H7 (cell line): ENCODE results near the gene HOXB4. TPM values are rescaled to one million over a fixed set of nuclear protein-coding genes. Genes with fewer than 3 reads are reported as not detected.

Experiments used
- DNase-seq: peaks from one replicate; pipeline ENCODE4 v3.0.0; 2012
- H3K27me3 ChIP-seq: 2 replicates; pipeline ENCODE4 v1.6.0; 2011; ENCODE audit warnings: mild to moderate bottlenecking, low read length; ENCODE audit not compliant: control insufficient read depth, insufficient read depth
- H3K36me3 ChIP-seq: replicated peaks from 2 replicates; pipeline ENCODE4 v1.5.1; 2011; ENCODE audit warnings: low read length; ENCODE audit not compliant: control insufficient read depth, insufficient read depth
- H3K4me3 ChIP-seq: 2 replicates; pipeline ENCODE4 v1.5.1; 2011; ENCODE audit warnings: low read depth, mild to moderate bottlenecking, control low read depth, low read length, moderate library complexity; ENCODE audit not compliant: insufficient read depth
- total RNA-seq: library from RNA; depleted of rRNA; stranded (reverse); fragments of >200 nt; shearing (Covaris generic); gene quantifications from 2 replicates; pipeline ENCODE4 v1.2.3, GENCODE V29; 2014

The HOXB4 gene
- total RNA-seq, 1 experiment from 2014 or later: 0.03 TPM

DNA sequence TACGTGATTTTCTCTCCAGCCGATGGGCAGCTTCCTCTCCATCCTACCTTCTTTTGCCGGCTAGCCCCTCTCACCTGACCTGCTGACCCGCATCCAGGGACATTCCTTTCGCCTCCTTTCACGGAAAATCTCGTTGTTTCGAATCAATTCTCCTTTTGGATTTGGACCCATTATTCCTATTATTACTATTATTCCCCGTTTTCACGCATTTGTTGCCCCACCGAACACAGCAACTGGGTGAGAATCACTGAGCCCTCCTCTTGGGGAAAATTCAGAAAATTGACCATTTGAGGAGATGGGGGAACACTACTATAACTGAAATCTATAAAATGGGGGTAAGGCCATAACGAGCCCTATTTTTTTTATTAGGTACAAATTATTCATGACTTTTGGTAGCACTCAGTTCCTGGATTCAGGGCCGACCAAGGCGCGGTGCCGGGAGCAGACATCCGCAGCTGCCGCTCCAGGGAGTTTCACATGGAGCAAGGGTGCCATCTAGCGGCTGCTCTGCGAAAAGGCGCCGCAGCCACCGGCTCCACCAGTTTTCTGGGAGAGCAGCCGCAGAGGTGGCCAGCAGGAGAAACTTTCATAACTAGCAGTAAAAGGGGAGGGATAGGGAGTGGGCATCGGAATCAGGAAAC is 40.2 kb upstream of the HOXB4 start:
- peak; percentile 97 for DNase-seq
- no peaks in the 10 kb centered on the region for H3K36me3 ChIP-seq
- H3K4me3 ChIP-seq: no peak overlapping the region
- H3K27me3 ChIP-seq: peaks cover 99% of the 10 kb centered on the region

DNA sequence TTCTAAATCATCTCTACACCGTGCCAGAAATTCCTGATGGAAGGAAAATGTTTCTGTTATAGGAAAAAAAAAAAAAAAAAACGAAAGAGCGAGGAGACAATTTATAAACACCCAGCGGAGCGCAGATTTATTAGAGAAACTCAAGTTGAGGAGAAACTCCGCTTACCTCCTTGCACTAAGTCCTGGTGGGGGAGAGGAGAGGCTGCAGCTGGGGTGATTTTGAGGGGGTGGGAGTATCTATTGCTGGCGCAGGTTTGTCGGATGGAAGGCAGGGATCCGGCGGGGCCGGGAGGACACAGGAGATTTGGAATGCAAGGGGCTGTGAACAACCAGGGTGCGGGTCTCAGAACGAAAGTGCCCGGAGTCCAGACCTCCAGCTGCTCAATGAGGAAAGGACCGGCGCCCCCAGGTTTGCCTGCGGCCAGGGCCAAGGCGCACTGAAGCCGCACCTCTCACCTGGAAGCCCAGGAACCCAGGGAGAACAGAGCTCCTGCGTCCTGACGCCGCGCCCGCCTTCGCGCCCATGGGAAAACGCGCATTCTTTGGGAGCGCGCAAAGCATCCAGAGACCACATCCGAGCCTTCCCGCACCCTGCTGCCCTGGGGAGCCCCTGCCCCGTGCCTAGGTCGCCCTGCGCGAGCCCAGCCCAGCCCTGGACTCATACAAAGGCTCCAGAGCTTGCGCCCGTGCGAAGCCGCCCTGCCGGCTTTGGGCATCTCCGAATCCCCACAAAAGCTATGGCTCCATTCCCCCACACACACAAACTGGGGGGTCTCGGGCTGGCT is 39.5 kb upstream of the HOXB4 start:
- Histone ChIP-seq H3K27me3 (peaks cover 99% of the 10 kb centered on the region), H3K4me3 (no peak overlapping the region), H3K36me3 (no peaks in the 10 kb centered on the region)
- peak; percentile 78 for DNase-seq

DNA sequence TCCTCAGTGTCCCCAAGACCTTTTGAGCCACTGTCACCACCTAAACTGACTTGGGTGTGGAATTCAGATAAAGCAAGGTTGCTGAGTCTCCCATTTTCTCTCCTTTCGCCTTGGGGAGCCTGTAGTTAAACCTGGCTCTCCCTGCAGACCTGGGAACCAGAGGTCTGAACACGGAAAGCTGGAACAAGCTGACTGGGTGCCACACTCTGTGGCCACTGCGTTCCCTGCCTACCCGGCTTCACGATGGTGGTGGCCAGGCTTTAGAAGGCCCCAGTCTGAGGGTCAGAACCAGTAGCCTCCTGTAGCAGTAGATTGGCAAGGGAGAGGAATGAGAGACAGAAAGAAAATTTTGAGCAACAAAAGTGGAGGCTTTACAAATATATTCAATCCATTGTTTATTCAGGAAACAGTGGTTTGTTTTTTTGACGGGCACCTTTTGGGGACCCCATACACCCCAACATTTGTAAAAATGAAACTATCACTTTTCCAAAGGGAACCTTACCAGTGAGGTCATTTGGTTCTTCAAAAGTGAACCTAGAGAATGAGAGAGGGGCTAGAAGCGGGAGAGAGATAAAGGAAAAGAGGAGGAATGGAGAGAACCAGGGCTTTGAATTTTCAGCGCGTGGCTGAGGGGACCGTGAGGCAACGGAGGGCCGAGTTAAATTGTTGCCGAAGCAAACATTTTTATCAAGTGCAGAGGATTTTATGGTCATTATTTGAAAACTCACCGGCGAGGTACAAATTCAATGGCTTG is 38.7 kb upstream of the HOXB4 start:
- DNase-seq: no peak
- H3K27me3 ChIP-seq: peaks cover 99% of the 10 kb centered on the region
- H3K4me3 ChIP-seq: no peak overlapping the region
- no peaks in the 10 kb centered on the region for H3K36me3 ChIP-seq

DNA sequence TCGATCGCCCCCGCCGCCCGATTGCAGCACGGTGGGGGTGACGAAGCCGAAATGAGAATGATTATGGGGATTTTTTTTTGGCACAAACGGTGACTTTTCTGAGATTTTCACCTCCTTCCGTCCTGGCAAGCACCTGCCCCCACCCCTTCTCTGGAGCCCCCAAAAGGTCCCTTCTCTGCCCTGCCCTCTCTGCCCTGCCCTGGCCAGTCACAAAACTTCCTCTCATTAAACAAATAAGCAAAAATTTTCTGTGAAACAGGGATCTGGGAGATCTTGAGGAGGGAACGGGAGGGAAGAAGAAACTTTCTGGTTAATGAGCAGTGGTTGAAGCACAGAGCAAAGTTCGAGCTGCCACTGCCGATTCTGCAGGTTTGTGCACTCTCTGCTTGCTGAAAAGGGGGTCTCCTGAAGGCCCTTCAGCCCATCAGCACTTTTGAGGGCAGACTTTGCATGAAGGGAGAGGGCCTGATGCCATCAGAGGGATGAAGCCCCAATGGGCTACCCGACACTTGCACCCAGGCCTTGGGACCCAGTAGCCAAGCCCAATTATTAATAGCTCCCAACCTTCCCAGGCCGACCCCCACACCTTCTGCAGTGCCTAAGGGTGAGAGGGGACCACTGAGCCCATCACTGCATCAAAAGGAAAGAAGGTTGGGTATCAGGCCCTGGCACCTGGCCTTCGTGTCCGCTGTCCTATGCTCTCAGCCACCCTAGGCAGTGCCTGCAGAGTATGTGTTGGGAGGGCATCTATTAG is 38.0 kb upstream of the HOXB4 start:
- H3K4me3 ChIP-seq: no peak overlapping the region
- H3K36me3 ChIP-seq: no peaks in the 10 kb centered on the region
- peaks cover 99% of the 10 kb centered on the region for H3K27me3 ChIP-seq
- DNase-seq: no peak

DNA sequence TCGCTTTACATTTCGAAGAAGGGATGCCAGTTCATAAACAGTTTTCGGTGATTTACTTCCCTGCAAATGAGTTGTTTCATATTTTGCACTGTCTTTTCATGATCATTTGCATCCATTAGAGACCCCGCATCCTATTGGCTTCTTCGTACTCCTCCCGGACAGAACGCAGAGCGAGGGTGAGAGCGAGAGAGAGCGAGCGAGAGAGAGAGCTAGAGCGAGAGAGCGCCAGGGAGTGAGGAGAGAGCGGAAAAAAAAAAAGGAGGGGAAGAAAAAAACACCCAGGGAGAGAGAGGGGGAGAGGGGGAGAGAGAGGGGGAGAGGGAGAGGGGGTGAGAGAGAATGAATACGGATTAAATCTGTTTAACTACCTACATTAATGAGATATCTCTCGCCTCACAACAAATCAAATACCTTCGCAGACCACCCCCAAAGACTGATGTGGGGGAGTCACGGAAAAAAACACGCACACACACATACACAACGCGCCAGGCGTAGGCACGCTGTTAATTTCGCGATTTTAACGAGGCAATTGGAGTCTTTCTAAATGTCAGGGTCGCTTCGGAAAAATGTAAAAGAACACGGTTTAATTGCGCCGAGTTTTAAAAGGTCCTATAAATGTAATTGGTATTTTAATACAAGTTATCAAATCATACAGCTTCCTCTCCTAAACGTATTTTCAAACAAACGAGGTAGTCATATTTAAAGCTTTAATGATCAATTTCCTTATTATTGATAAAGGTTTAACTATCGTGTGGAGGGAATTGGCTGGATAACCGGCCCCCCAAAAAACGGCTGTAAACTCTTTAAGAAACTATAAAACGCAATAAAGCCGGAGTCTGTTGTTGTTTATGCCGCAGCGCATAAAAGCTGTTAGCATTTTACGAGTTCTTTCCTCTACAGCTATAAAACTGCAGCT is 37.2 kb upstream of the HOXB4 start, which contains the start of gene HOXB8:
HOXB8 (minus strand) TSS at position 246 of the 916 bp plus-strand sequence. CDS start 588 bp downstream, outside the sequence.
- Histone ChIP-seq H3K4me3 (no peak within 1 kb of the TSS), H3K27me3 (peaks cover 99% of the 10 kb centered on the region), H3K36me3 (no peaks in the 10 kb centered on the region)
- no peak for DNase-seq

DNA sequence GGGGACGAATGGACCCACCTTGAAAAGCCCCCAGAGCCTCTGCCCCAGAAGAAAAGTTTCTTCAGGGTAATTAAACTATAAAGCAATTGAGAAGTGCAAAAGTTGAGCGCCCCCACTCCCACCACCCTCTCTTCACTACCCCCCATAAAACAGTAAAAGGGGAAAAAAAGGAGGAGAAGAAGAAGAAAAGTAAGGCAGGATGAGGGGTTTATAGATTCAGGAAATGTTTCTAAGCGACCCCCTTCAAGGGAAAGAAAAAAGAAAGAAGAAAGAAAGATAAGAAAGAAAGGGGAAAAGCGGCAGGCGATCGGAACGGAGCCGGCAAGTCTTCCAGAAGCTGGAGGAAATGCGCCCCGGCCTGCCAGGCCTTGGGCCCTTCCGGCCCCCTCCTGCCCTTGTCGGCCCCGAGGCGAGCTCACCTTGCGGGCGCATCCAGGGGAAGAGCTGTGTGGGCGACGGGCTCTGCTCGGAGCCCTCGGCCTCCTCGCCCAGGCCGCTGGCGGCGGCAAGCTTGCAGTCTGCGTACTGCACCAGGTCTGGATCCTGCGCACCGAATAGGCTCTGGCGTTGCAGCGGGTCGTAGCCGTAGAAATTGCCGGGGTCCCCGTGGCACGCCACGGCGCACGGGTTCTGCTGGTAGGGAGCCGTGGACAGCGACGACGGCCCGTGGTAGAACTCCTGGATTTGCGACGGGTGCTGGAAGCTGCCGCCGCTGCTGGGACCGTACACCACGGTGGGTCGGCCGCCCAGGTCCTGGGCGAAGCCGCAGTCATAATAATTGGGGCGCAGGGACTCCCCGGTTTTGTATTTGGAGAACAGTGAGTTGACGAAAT is 35.9 kb upstream of the HOXB4 start:
- Histone ChIP-seq H3K4me3 (no peak overlapping the region), H3K36me3 (no peaks in the 10 kb centered on the region), H3K27me3 (peaks cover 99% of the 10 kb centered on the region)
- DNase-seq: peak; percentile 83

DNA sequence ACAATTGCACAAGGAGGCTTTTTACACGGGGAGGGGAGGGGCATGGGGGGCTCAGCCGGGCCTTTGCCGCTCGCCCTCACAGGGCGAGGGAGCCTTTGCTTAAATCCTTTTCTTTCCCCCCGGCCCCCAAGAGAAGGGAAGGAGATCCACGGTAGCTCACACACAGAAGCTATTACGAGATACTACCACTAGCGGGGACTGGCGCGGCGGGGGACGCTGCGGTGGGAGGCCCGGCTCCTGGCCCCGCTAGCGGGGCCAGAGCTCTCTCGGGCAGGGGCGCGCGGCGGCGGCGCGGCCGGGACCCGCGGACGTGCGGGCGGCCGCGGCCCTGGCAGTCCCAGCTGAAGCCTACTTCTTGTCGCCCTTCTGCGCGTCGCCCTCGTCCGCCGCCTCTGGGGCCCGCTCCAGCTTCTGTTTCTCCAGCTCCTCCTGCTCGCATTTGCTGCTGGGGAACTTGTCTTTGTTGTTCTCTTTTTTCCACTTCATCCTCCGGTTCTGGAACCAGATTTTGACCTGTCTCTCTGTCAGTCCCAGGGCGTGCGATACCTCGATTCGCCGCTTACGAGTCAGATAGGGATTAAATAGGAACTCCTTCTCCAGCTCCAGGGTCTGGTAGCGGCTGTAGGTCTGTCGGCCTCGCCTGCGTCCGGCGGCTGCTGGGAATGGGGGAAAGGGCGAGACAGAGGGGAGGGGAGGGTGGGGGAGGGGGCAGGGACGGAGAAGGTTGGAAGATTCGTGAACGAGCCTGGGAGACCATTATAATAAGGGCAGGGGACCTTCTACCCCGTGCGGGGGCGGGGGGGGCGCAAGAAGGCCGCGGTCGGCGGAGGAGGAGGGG is 34.9 kb upstream of the HOXB4 start:
- peak; percentile 87 for DNase-seq
- Histone ChIP-seq H3K36me3 (no peaks in the 10 kb centered on the region), H3K27me3 (peaks cover 99% of the 10 kb centered on the region), H3K4me3 (no peak overlapping the region)

DNA sequence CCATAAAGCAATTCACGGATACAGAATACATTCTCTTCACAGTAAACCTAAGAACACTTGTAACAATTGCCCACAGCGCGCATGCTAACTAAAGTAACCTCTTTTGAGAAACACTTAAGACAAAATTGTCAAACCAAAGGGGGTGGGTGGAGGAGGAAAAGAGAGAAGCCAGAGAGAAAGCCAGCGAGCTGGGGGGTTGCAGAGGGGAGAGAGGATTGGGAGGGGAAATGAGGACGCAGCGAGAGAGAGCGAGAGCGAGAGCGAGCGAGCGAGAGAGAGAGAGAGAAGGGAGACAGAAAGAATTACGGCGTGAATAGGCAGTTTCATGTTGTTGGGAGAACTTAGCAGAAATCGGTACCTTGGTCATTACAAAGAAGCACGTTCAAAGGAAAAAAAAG is 34.3 kb upstream of the HOXB4 start:
- H3K27me3 ChIP-seq: peaks cover 99% of the 10 kb centered on the region
- DNase-seq: no peak
- no peak overlapping the region for H3K4me3 ChIP-seq
- no peaks in the 10 kb centered on the region for H3K36me3 ChIP-seq

DNA sequence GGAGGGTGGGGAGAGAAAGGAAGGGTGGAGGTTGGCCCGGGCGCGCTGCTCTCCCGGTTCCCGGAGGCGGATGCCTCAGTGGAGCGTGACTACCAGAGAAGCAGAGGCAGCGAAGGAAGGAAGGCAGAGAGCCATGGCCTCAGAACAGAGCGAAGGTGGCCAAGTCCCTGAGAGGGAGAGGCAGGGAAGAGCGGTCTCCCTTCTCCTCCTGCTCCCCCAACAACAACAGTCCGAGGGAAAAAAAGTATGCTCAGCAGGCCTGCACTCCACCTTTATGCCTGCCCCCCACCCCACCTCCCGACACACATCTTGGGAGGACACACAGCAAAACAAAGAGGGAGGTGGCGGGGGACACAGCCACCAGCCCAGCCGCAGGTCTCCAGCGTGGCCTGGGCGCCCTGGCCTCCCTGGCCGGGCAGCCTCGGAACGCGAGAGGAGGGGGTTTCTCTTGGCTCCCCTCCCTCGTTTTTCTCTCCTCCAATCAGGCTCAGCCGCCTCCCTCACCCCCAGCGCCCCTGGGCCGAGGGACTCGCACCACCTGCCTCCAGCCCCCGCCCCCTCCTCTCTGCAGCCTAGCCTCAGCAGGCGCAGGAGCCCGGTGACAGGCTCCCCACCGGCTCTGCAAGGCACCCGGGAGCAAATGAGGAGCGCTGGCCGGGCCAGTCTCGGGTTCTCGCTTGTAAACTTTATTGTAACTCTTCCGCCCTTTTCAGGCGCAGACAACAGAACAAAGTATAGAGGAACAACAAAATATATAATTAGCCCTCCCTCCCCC is 33.7 kb upstream of the HOXB4 start:
- Histone ChIP-seq H3K27me3 (peaks cover 99% of the 10 kb centered on the region), H3K36me3 (no peaks in the 10 kb centered on the region), H3K4me3 (no peak overlapping the region)
- peak; percentile 83 for DNase-seq

DNA sequence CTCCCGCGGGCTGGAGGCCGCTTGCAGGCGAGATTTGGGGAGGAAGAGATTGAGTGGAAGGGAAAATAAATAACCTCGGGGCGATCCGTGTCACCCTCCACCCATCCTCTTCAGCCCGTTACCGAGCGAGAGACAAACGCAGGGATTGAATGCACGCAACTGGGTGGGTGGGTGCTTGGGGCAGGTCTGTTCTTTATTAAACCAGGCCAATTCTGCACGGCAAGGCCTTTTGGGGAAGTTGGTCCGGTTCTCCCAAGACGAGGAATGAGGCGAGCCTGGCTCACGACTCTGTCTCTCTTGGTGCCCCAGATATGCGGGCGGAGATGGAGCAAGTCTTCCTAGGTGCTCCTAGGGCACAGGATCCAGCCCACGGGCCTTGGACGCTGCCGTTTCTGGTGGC is 33.1 kb upstream of the HOXB4 start:
- Histone ChIP-seq H3K27me3 (peaks cover 99% of the 10 kb centered on the region), H3K36me3 (no peaks in the 10 kb centered on the region), H3K4me3 (no peak overlapping the region)
- DNase-seq: no peak

DNA sequence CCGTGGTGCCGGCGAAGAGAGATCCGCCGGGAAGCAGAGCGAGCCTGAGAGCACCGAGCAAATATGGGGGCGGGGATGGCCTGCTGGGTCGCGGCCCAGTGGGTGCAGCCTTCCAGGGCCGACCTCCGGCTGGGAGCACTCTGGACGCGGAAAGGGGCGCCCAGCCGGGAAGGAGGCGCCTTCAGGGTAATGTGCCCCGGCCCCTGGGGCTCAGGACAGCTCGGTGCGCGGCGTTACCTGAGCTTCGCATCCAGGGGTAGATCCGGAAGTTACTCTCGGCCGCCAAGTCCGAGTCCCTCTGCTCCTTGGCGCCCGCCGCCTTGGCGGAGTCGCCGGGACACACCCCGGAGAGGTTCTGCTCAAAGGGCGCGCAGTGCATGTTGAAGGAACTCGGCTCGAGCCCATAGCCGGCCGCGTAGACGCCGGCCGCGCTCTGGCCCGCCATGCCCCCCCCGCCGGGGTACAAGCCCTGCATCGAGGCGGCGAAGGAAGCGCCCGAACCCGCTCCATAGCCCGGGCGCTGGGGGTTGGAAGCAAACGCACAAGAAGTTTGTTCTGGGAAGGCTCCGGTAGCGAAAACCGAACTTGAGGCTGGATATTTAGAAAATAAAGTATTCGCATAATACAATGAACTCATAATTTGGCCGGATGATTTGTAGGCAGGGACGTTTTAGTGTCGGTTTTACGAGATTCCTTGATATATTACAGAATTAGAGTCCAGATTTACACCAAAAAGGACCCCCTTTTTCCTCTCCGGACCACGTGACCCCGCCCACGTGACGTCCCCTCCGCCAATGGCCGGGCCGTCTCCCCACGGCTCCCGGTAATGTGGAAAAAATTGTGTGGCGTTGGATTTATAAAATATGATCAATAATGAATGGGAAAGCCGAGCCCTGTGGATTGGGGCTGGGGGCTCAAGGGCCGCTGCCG is 32.4 kb upstream of the HOXB4 start, which contains the start of gene HOXB7:
HOXB7 (minus strand) TSS at position 736 of the 930 bp plus-strand sequence; CDS start at position 637, 99 bp downstream.
- peak; percentile 82 for DNase-seq
- no peaks in the 10 kb centered on the region for H3K36me3 ChIP-seq
- peak within 1 kb of the TSS; percentile 24 for H3K4me3 ChIP-seq
- peaks cover 99% of the 10 kb centered on the region for H3K27me3 ChIP-seq
